RWPE1 (cell line): Measurements from ENCODE around the gene IFITM5.

Source experiments
- CTCF ChIA-PET: fragments of 350-600 bp; sonication (Branson Sonifier 250); formaldehyde crosslinking; extraction: SDS; loops from one replicate; lab custom pipeline; 2021; lab: Yijun Ruan, JAX
- POLR2A ChIA-PET: fragments of 400-600 bp; formaldehyde crosslinking; extraction: SDS; loops from one replicate; lab custom pipeline; 2020; ENCODE audit warnings: antibody characterized with exemption; ENCODE audit not compliant: low non-redundant PET; lab: Yijun Ruan, JAX
- DNase-seq: peaks from one replicate; pipeline ENCODE4 v3.0.0; 2012; ENCODE audit warnings: low spot score
- H3K27ac ChIP-seq: fragments of 450-650 bp; 2 replicates; pipeline ENCODE4 v1.5.1; 2017
- CTCF ChIP-seq: fragments of 450-650 bp; conservative IDR thresholded peaks from 2 replicates; pipeline ENCODE4 v1.5.1; 2017; ENCODE audit warnings: low read depth, mild to moderate bottlenecking

Gene IFITM5

GRCh38 chr11:291281-292210 lies 7.8 kb downstream of the IFITM5 start:
- ChIA-PET CTCF (interaction anchor here (0.6 to 0.8 kb wide), 2 partner anchors 105 to 412 kb away, joined by 3 to 4 read pairs; no protein-coding TSS in a partner anchor), POLR2A (no interaction called here)
- DNase-seq = no peak
- no peak for TF ChIP-seq CTCF
- peak overlapping the region; percentile 46 for H3K27ac ChIP-seq

GRCh38 chr11:290621-291231 lies 8.6 kb downstream of the IFITM5 start:
- no peak for TF ChIP-seq CTCF
- DNase-seq = no peak
- POLR2A ChIA-PET = no interaction called here
- CTCF ChIA-PET = interaction anchor here (0.8 to 0.9 kb wide), 2 partner anchors 15 to 412 kb away, joined by 3 to 4 read pairs; no protein-coding TSS in a partner anchor
- H3K27ac ChIP-seq = peak overlapping the region; percentile 46

GRCh38 chr11:289712-290620 lies 9.4 kb downstream of the IFITM5 start:
- no peak for DNase-seq
- TF ChIP-seq CTCF = no peak
- ChIA-PET CTCF (interaction anchor here (0.8 to 1.5 kb wide), 3 partner anchors 16 to 413 kb away, joined by 3 to 4 read pairs (median 3); no protein-coding TSS in a partner anchor), POLR2A (no interaction called here)
- peak overlapping the region; percentile 59 for H3K27ac ChIP-seq

DNA sequence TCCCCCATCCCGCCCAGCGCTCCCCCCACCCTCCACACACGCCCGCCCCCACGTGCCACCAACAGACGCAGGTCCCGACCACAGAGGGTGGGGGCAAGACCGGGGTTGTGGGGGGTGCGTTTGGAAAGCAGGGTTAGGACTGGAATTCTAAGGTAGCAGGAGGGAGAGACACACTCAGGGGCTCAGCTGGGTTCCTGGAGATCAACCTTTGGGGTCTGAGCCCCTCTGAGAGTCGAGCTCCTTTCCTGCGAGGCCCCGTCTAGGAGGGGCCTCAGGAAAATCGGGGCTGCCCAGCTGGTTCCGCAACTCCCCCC lies 10.0 kb downstream of the IFITM5 start:
- H3K27ac ChIP-seq = peak overlapping the region; percentile 59
- no peak for DNase-seq
- ChIA-PET CTCF (interaction anchor here (1.5 kb wide), 1 partner anchor 39 kb away, joined by 3 read pairs; no protein-coding TSS in a partner anchor), POLR2A (no interaction called here)
- TF ChIP-seq CTCF = no peak

- ChIA-PET POLR2A (interaction anchor here (0.5 kb wide), 1 partner anchor 37 kb away, joined by 3 read pairs; no protein-coding TSS in a partner anchor), CTCF (interaction anchor here (1.5 kb wide), 1 partner anchor 38 kb away, joined by 3 read pairs; no protein-coding TSS in a partner anchor)
- H3K27ac ChIP-seq = peak within 1 kb of the TSS; percentile 59
- peak; percentile 62 for DNase-seq
- no peak for TF ChIP-seq CTCF
These were observed 10.6 kb downstream of the IFITM5 start, which contains the start of gene PGGHG for GRCh38 chr11:288478-289397. TSS of gene PGGHG (plus strand) at chr11:289126. CDS start at chr11:289817, 691 bp downstream.
